Choroid plexus epithelial cell (primary cell): Measurements from ENCODE around the gene CCBE1.
A peak's percentile ranks its signal among the peaks of the same experiment; 100 is the strongest.

Experiments
- DNase-seq: peaks from one replicate; pipeline ENCODE4 v3.0.0-alpha.2; 2010; ENCODE audit warnings: low read depth
- H3K4me3 ChIP-seq: 2 replicates; pipeline ENCODE4 v1.5.1; 2011; ENCODE audit warnings: low read depth, mild to moderate bottlenecking, control low read depth, low read length, moderate library complexity
- CTCF ChIP-seq: conservative IDR thresholded peaks from 2 replicates; pipeline ENCODE4 v1.5.1; 2011; ENCODE audit warnings: low read depth, mild to moderate bottlenecking, control low read depth, inconsistent platforms, low read length, moderate library complexity

CCBE1 gene

GRCh38 chr18:59685501-59685900 is 11.7 kb downstream of the CCBE1 start:
- TF ChIP-seq CTCF: no peak
- peak; percentile 55 for DNase-seq
- H3K4me3 ChIP-seq: no peak overlapping the region

- TF ChIP-seq CTCF: no peak
These were observed 12.4 kb downstream of the CCBE1 start for GRCh38 chr18:59684777-59685176.

GRCh38 chr18:59681521-59682004 is 15.7 kb downstream of the CCBE1 start:
- no peak for TF ChIP-seq CTCF
- no peak overlapping the region for H3K4me3 ChIP-seq
- no peak for DNase-seq

More at GRCh38 chr18:59684777-59685176, 12.4 kb downstream of the CCBE1 start:
- DNase-seq: no peak
- H3K4me3 ChIP-seq: no peak overlapping the region

- no peak for TF ChIP-seq CTCF
- DNase-seq: no peak
- no peak overlapping the region for H3K4me3 ChIP-seq
These were observed 16.2 kb downstream of the CCBE1 start for GRCh38 chr18:59681051-59681450.

- no peak for TF ChIP-seq CTCF
These were observed 21.9 kb downstream of the CCBE1 start for GRCh38 chr18:59675346-59675745.

GRCh38 chr18:59674903-59675270 is 22.3 kb downstream of the CCBE1 start:
- no peak for TF ChIP-seq CTCF
- H3K4me3 ChIP-seq: no peak overlapping the region
- DNase-seq: no peak

More at GRCh38 chr18:59675346-59675745, 21.9 kb downstream of the CCBE1 start:
- no peak for DNase-seq
- no peak overlapping the region for H3K4me3 ChIP-seq

GRCh38 chr18:59674186-59674902 is 22.9 kb downstream of the CCBE1 start:
- no peak overlapping the region for H3K4me3 ChIP-seq
- no peak for DNase-seq
- TF ChIP-seq CTCF: no peak
